Liver (tissue), 3 donors: Measurements from ENCODE around the gene CFAP45.

Experiments
- EGR1 ChIP-seq, 2 donors: IDR thresholded peaks; 2 replicates each; pipeline ENCODE4 v1.6.1; 2016 to 2018; ENCODE audit warnings: antibody characterized with exemption in 2 of 2, low read depth in 2 of 2
- FOXA1 ChIP-seq: IDR thresholded peaks from 2 replicates; pipeline ENCODE4 v1.6.1; 2016; ENCODE audit warnings: antibody characterized with exemption
- GABPA ChIP-seq, 2 donors: IDR thresholded peaks in 1 of 2; conservative IDR thresholded peaks in 1 of 2; 2 replicates each; pipeline ENCODE4 v1.6.1; 2016; ENCODE audit warnings: antibody characterized with exemption in 2 of 2, mild to moderate bottlenecking in 1 of 2, moderate library complexity in 1 of 2
- JUND ChIP-seq, 2 donors: IDR thresholded peaks; 2 replicates each; pipeline ENCODE4 v1.6.1; 2016; ENCODE audit warnings: antibody characterized with exemption in 2 of 2
- RAD21 ChIP-seq, 2 donors: IDR thresholded peaks; 2 replicates each; pipeline ENCODE4 v1.6.1; 2016; ENCODE audit warnings: antibody characterized with exemption in 2 of 2, mild to moderate bottlenecking in 2 of 2
- SP1 ChIP-seq: IDR thresholded peaks from 2 replicates; pipeline ENCODE4 v1.6.1; 2018; ENCODE audit warnings: antibody characterized with exemption, mild to moderate bottlenecking
- TAF1 ChIP-seq: conservative IDR thresholded peaks from 2 replicates; pipeline ENCODE4 v1.6.1; 2016; ENCODE audit warnings: antibody characterized with exemption, mild to moderate bottlenecking
- YY1 ChIP-seq: IDR thresholded peaks from 2 replicates; pipeline ENCODE4 v1.6.1; 2016; ENCODE audit warnings: antibody characterized with exemption, mild to moderate bottlenecking
- TF ChIP-seq, protein P1 (sequence below): fragments of 150-350 bp; IDR thresholded peaks from 2 replicates; pipeline ENCODE4 v1.5.1; 2017; ENCODE audit warnings: improper control_type of control experiment, low read depth, low read length; ENCODE audit not compliant: missing input control
- TF ChIP-seq, protein P2 (sequence below): IDR thresholded peaks from 2 replicates; pipeline ENCODE4 v1.6.1; 2016; ENCODE audit warnings: antibody characterized with exemption
- TF ChIP-seq, protein P3 (sequence below): IDR thresholded peaks from 2 replicates; pipeline ENCODE4 v1.6.1; 2016; ENCODE audit warnings: antibody characterized with exemption
- TF ChIP-seq, protein P4 (sequence below): IDR thresholded peaks from 2 replicates; pipeline ENCODE4 v1.6.1; 2016; ENCODE audit warnings: antibody characterized with exemption, mild to moderate bottlenecking
- donor health status: healthy.
- donor health status: healthy.

DNA sequence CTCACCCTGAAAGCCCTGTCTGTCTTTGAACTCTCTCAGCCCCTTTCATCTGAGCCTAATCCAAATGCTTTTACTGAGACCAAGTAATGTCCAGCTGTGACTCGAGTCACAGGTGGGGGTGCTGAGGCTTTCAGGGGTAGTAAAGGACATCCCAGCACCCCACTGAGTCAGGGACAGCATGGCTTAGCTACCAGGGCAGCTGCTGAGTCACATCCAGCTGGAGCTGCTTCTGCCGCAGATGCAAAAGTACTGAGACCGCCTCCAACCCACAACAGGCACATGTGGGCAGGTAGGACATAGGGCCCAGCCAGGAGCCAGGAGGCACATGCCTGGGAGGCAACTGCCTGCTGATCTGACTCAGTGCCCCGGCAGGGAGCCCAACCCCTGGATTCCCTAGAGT lies 30.8 kb downstream of the CFAP45 start:
- TF ChIP-seq, protein P1, sequence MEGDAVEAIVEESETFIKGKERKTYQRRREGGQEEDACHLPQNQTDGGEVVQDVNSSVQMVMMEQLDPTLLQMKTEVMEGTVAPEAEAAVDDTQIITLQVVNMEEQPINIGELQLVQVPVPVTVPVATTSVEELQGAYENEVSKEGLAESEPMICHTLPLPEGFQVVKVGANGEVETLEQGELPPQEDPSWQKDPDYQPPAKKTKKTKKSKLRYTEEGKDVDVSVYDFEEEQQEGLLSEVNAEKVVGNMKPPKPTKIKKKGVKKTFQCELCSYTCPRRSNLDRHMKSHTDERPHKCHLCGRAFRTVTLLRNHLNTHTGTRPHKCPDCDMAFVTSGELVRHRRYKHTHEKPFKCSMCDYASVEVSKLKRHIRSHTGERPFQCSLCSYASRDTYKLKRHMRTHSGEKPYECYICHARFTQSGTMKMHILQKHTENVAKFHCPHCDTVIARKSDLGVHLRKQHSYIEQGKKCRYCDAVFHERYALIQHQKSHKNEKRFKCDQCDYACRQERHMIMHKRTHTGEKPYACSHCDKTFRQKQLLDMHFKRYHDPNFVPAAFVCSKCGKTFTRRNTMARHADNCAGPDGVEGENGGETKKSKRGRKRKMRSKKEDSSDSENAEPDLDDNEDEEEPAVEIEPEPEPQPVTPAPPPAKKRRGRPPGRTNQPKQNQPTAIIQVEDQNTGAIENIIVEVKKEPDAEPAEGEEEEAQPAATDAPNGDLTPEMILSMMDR: no peak
- TF ChIP-seq GABPA (IDR thresholded peaks at IDR 0.05 in 1 of 2, conservative IDR thresholded peaks at IDR 0.05 in 1 of 2): no peak
- TF ChIP-seq, protein P2, sequence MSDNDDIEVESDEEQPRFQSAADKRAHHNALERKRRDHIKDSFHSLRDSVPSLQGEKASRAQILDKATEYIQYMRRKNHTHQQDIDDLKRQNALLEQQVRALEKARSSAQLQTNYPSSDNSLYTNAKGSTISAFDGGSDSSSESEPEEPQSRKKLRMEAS: no peak
- TF ChIP-seq RAD21 (IDR thresholded peaks at IDR 0.05): no peak
- TF ChIP-seq EGR1 (IDR thresholded peaks at IDR 0.05; ENCODE audit: low read depth in 2 of 2): no peak
- TF ChIP-seq, protein P3, sequence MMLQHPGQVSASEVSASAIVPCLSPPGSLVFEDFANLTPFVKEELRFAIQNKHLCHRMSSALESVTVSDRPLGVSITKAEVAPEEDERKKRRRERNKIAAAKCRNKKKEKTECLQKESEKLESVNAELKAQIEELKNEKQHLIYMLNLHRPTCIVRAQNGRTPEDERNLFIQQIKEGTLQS: no peak
- TF ChIP-seq JUND (IDR thresholded peaks at IDR 0.05): no peak
- no peak for TF ChIP-seq SP1
- TF ChIP-seq TAF1: no peak
- TF ChIP-seq, protein P4, sequence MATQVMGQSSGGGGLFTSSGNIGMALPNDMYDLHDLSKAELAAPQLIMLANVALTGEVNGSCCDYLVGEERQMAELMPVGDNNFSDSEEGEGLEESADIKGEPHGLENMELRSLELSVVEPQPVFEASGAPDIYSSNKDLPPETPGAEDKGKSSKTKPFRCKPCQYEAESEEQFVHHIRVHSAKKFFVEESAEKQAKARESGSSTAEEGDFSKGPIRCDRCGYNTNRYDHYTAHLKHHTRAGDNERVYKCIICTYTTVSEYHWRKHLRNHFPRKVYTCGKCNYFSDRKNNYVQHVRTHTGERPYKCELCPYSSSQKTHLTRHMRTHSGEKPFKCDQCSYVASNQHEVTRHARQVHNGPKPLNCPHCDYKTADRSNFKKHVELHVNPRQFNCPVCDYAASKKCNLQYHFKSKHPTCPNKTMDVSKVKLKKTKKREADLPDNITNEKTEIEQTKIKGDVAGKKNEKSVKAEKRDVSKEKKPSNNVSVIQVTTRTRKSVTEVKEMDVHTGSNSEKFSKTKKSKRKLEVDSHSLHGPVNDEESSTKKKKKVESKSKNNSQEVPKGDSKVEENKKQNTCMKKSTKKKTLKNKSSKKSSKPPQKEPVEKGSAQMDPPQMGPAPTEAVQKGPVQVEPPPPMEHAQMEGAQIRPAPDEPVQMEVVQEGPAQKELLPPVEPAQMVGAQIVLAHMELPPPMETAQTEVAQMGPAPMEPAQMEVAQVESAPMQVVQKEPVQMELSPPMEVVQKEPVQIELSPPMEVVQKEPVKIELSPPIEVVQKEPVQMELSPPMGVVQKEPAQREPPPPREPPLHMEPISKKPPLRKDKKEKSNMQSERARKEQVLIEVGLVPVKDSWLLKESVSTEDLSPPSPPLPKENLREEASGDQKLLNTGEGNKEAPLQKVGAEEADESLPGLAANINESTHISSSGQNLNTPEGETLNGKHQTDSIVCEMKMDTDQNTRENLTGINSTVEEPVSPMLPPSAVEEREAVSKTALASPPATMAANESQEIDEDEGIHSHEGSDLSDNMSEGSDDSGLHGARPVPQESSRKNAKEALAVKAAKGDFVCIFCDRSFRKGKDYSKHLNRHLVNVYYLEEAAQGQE: no peak
- no peak for TF ChIP-seq YY1
- TF ChIP-seq FOXA1: no peak
